Endodermal cell (in vitro differentiated cells): Measurements from ENCODE around the gene FBXW12. TPM values are rescaled to one million over a fixed set of nuclear protein-coding genes. Genes with fewer than 3 reads are reported as not detected.

ENCODE experiments used
- DNase-seq: peaks from one replicate; pipeline ENCODE4 v3.0.0-alpha.2; 2017
- H3K27ac ChIP-seq: 2 replicates; pipeline ENCODE4 v1.5.1; 2013; ENCODE audit warnings: mild to moderate bottlenecking, low read depth, low read length, moderate library complexity
- H3K27me3 ChIP-seq: 2 replicates; pipeline ENCODE4 v1.6.1; 2013; ENCODE audit warnings: mild to moderate bottlenecking, low read length, moderate library complexity; ENCODE audit not compliant: insufficient read depth, control insufficient read depth, poor library complexity, severe bottlenecking
- H3K36me3 ChIP-seq: 2 replicates; pipeline ENCODE4 v1.7.0; 2013; ENCODE audit warnings: mild to moderate bottlenecking, low read length, moderate library complexity; ENCODE audit not compliant: control insufficient read depth, insufficient read depth
- H3K4me1 ChIP-seq: one replicate; pipeline ENCODE4 v1.7.0; 2013; ENCODE audit warnings: low read length; ENCODE audit not compliant: control insufficient read depth, insufficient read depth
- H3K4me3 ChIP-seq: 2 replicates; pipeline ENCODE4 v1.5.1; 2013; ENCODE audit warnings: mild to moderate bottlenecking, low read length, moderate library complexity
- H3K9ac ChIP-seq: 2 replicates; pipeline ENCODE4 v1.6.1; 2013; ENCODE audit warnings: mild to moderate bottlenecking, low read length, moderate library complexity; ENCODE audit not compliant: poor library complexity, severe bottlenecking; ENCODE audit errors: extremely low read depth
- H3K9me3 ChIP-seq: 2 replicates; pipeline ENCODE4 v1.6.1; 2013; ENCODE audit warnings: mild to moderate bottlenecking, low read length, moderate library complexity; ENCODE audit not compliant: control insufficient read depth
- H3K27ac Mint-ChIP-seq: 2 replicates; pipeline ENCODE4 v1.8.0; 2020; ENCODE audit warnings: mixed read lengths
- H3K27me3 Mint-ChIP-seq: 2 replicates; pipeline ENCODE4 v1.8.0; 2021; ENCODE audit warnings: mild to moderate bottlenecking, mixed read lengths; ENCODE audit not compliant: insufficient read depth
- H3K36me3 Mint-ChIP-seq: 2 replicates; pipeline ENCODE4 v1.8.0; 2020; ENCODE audit warnings: low read depth, mixed read lengths
- H3K4me1 Mint-ChIP-seq: 2 replicates; pipeline ENCODE4 v1.8.0; 2020; ENCODE audit warnings: mixed read lengths
- H3K4me3 Mint-ChIP-seq: 2 replicates; pipeline ENCODE4 v1.8.0; 2020; ENCODE audit warnings: mild to moderate bottlenecking, moderate library complexity, mixed read lengths
- H3K9me3 Mint-ChIP-seq: 2 replicates; pipeline ENCODE4 v1.8.0; 2020; ENCODE audit warnings: mild to moderate bottlenecking, mixed read lengths
- CTCF ChIP-seq: fragments of 200-600 bp; sonication (generic); conservative IDR thresholded peaks from 2 replicates; pipeline ENCODE4 v1.5.0; 2021; ENCODE audit warnings: antibody characterized with exemption, mild to moderate bottlenecking
- WGBS, 2 experiments: methylation state at CpG; one replicate each; pipeline versions ENCODE4 v1.1.5 to v1.1.7; 2013; ENCODE audit warnings: missing lambda C conversion rate in 2 of 2, mixed read lengths in 1 of 2; ENCODE audit not compliant: insufficient coverage in 1 of 2, insufficient read length in 1 of 2; 5-methylcytosine and 5-hydroxymethylcytosine counted together
- total RNA-seq, 2 donors: library from RNA; stranded (reverse); fragmentation: NEBNext Ultra II Directional in 1 of 2; extraction: Animal tissue kit (Norgen Biotek cat#: 25700) in 1 of 2; gene quantifications; 2 replicates in 1 of 2; 3 replicates in 1 of 2; pipeline ENCODE4 v1.2.1, GENCODE V29; 2021

The FBXW12 gene
- total RNA-seq, 2 donors from 2014 or later, result 0.13 to 1.4 TPM

GRCh38 chr3:48343432-48343831, 28.6 kb upstream of the FBXW12 start:
- H3K9me3 ChIP-seq, result no peaks in the 10 kb centered on the region
- H3K4me1 ChIP-seq, result no peaks in the 10 kb centered on the region
- WGBS, 2 experiments, result 93 to 100% methylated on average over 1 to 8 of the region's 8 CpGs
- no peaks in the 10 kb centered on the region for H3K36me3 ChIP-seq
- DNase-seq, result no peak
- H3K4me3 Mint-ChIP-seq, result no peak overlapping the region
- TF ChIP-seq CTCF, result no peak
- H3K4me1 Mint-ChIP-seq, result no peaks in the 10 kb centered on the region
- H3K27me3 Mint-ChIP-seq, result peaks cover 18% of the 10 kb centered on the region
- no peaks in the 10 kb centered on the region for H3K36me3 Mint-ChIP-seq
- no peak overlapping the region for H3K27ac Mint-ChIP-seq
- H3K9me3 Mint-ChIP-seq, result no peaks in the 10 kb centered on the region
- peaks cover 19% of the 10 kb centered on the region for H3K27me3 ChIP-seq
- H3K4me3 ChIP-seq, result no peak overlapping the region
- no peak overlapping the region for H3K27ac ChIP-seq
- no peak overlapping the region for H3K9ac ChIP-seq

- Histone ChIP-seq H3K27ac (no peak overlapping the region), H3K36me3 (no peaks in the 10 kb centered on the region), H3K4me3 (no peak overlapping the region), H3K9ac (no peak overlapping the region), H3K27me3 (peaks cover 25% of the 10 kb centered on the region), H3K9me3 (no peaks in the 10 kb centered on the region), H3K4me1 (no peaks in the 10 kb centered on the region)
- 76 to 80% methylated on average over 1 of the region's 1 CpG for WGBS, 2 experiments
- Mint-ChIP-seq H3K4me1 (no peaks in the 10 kb centered on the region), H3K27me3 (peaks cover 18% of the 10 kb centered on the region), H3K4me3 (no peak overlapping the region), H3K27ac (no peak overlapping the region), H3K9me3 (no peaks in the 10 kb centered on the region), H3K36me3 (no peaks in the 10 kb centered on the region)
- no peak for DNase-seq
- no peak for TF ChIP-seq CTCF
These were observed 27.0 kb upstream of the FBXW12 start for GRCh38 chr3:48344867-48345507.

GRCh38 chr3:48345946-48346572, 26.0 kb upstream of the FBXW12 start:
- Histone ChIP-seq H3K36me3 (no peaks in the 10 kb centered on the region), H3K4me1 (no peaks in the 10 kb centered on the region), H3K4me3 (no peak overlapping the region), H3K9me3 (no peaks in the 10 kb centered on the region), H3K27me3 (peaks cover 30% of the 10 kb centered on the region), H3K9ac (no peak overlapping the region), H3K27ac (no peak overlapping the region)
- no peak overlapping the region for H3K27ac Mint-ChIP-seq
- H3K36me3 Mint-ChIP-seq, result no peaks in the 10 kb centered on the region
- H3K4me1 Mint-ChIP-seq, result no peaks in the 10 kb centered on the region
- H3K27me3 Mint-ChIP-seq, result peaks cover 23% of the 10 kb centered on the region
- H3K4me3 Mint-ChIP-seq, result no peak overlapping the region
- WGBS, 2 experiments, result 84 to 88% methylated on average over 2 of the region's 2 CpGs
- no peak for TF ChIP-seq CTCF
- no peaks in the 10 kb centered on the region for H3K9me3 Mint-ChIP-seq
- DNase-seq, result no peak
